Osteoblast (primary cell): Measurements from ENCODE around the gene CDK11A. TPM values are rescaled to one million over a fixed set of nuclear protein-coding genes. Genes with fewer than 3 reads are reported as not detected.

Experiments
- DNase-seq: peaks from one replicate; pipeline ENCODE4 v3.0.0; 2011; ENCODE audit warnings: low spot score, mixed read lengths; ENCODE audit not compliant: insufficient read length; ENCODE audit errors: missing footprints
- H2AFZ ChIP-seq: 2 replicates; pipeline ENCODE4 v1.6.0; 2011; ENCODE audit warnings: mild to moderate bottlenecking, low read length
- H3K27ac ChIP-seq: 2 replicates; pipeline ENCODE4 v1.5.1; 2011; ENCODE audit warnings: mild to moderate bottlenecking, low read depth, low read length, moderate library complexity
- H3K27me3 ChIP-seq: 2 replicates; pipeline ENCODE4 v1.6.0; 2012; ENCODE audit warnings: mild to moderate bottlenecking, control low read depth, inconsistent platforms, low read length, moderate library complexity; ENCODE audit not compliant: insufficient read depth
- H3K36me3 ChIP-seq: 2 replicates; pipeline ENCODE4 v1.5.1; 2011; ENCODE audit warnings: mild to moderate bottlenecking, low read length, control low read depth, moderate library complexity; ENCODE audit not compliant: insufficient read depth
- H3K4me1 ChIP-seq: 2 replicates; pipeline ENCODE4 v1.5.1; 2011; ENCODE audit warnings: mild to moderate bottlenecking, low read length, control low read depth, moderate library complexity; ENCODE audit not compliant: insufficient read depth
- H3K4me2 ChIP-seq: 2 replicates; pipeline ENCODE4 v1.6.0; 2011; ENCODE audit warnings: mild to moderate bottlenecking, low read length; ENCODE audit not compliant: insufficient read depth
- H3K4me3 ChIP-seq: fragments of 200-600 bp; sonication (generic); 3 replicates; pipeline ENCODE4 v1.5.1; 2012; ENCODE audit warnings: mild to moderate bottlenecking, low read length, inconsistent platforms; ENCODE audit not compliant: insufficient read depth
- H3K79me2 ChIP-seq: 2 replicates; pipeline ENCODE4 v1.6.0; 2012; ENCODE audit warnings: mild to moderate bottlenecking, low read length, control low read depth, inconsistent platforms; ENCODE audit not compliant: insufficient read depth
- H3K9me3 ChIP-seq: 2 replicates; pipeline ENCODE4 v1.5.1; 2011; ENCODE audit warnings: low read depth, low read length, control low read depth
- H4K20me1 ChIP-seq: 2 replicates; pipeline ENCODE4 v1.6.0; 2012; ENCODE audit warnings: mild to moderate bottlenecking, low read length, control low read depth; ENCODE audit not compliant: insufficient read depth
- total RNA-seq: library from RNA; depleted of rRNA; stranded (reverse); fragments of >200 nt; gene quantifications from 2 replicates; pipeline ENCODE4 v1.2.3, GENCODE V29; 2012
- TF ChIP-seq, protein P1 (sequence below): IDR thresholded peaks from 2 replicates; pipeline ENCODE4 v1.5.1; 2011; ENCODE audit warnings: mild to moderate bottlenecking, low read depth, low read length, moderate library complexity; ENCODE audit errors: extremely low read depth

Gene CDK11A
- total RNA-seq, 1 donor, result 22.1 TPM

DNA sequence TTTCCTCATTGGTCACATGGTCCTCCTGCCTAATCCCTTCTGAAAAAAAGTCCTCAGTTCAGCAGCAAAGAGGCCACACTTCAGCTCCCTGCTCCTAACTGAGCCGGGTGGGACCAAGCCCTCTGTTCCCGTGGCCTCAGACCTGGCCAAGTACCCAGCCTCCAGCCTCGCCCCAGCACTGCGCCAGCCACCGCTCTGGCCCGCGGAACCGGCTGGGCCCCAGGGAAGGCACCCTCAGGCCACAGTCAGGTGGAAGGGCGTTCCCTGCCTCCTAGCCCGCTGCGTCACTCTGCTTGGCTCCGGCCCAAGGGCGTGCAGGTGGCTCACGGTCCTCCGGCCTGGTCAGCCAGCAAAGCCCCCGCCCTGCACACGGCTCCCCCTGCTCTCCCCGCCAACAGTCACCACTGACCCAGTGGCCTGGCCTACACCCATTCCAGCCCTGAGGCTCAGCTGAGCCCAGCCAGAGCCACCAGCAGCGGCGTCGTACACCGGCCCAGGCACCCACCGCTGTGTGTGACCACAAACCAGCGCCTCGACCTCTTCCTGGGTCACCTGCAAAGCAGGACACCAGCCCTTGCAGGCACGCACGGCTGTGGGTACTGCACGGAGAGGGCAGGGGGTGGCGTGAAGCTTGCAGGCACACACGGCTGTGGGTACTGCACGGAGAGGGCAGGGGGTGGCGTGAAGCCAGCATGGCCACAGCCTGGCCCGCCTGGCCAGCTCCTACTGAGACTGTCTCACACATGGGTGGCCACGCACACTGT is 34.7 kb upstream of the CDK11A start:
- DNase-seq, result peak; percentile 46
- H3K27ac ChIP-seq, result no peak overlapping the region
- peaks cover 57% of the 10 kb centered on the region for H3K79me2 ChIP-seq
- no peaks in the 10 kb centered on the region for H3K9me3 ChIP-seq
- TF ChIP-seq, protein P1, sequence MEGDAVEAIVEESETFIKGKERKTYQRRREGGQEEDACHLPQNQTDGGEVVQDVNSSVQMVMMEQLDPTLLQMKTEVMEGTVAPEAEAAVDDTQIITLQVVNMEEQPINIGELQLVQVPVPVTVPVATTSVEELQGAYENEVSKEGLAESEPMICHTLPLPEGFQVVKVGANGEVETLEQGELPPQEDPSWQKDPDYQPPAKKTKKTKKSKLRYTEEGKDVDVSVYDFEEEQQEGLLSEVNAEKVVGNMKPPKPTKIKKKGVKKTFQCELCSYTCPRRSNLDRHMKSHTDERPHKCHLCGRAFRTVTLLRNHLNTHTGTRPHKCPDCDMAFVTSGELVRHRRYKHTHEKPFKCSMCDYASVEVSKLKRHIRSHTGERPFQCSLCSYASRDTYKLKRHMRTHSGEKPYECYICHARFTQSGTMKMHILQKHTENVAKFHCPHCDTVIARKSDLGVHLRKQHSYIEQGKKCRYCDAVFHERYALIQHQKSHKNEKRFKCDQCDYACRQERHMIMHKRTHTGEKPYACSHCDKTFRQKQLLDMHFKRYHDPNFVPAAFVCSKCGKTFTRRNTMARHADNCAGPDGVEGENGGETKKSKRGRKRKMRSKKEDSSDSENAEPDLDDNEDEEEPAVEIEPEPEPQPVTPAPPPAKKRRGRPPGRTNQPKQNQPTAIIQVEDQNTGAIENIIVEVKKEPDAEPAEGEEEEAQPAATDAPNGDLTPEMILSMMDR, result no peak
- H4K20me1 ChIP-seq, result peaks cover 13% of the 10 kb centered on the region
- H2AFZ ChIP-seq, result no peak overlapping the region
- peaks cover 35% of the 10 kb centered on the region for H3K36me3 ChIP-seq
- H3K4me1 ChIP-seq, result no peaks in the 10 kb centered on the region
- no peak overlapping the region for H3K4me3 ChIP-seq
- H3K4me2 ChIP-seq, result no peak overlapping the region
- no peaks in the 10 kb centered on the region for H3K27me3 ChIP-seq

DNA sequence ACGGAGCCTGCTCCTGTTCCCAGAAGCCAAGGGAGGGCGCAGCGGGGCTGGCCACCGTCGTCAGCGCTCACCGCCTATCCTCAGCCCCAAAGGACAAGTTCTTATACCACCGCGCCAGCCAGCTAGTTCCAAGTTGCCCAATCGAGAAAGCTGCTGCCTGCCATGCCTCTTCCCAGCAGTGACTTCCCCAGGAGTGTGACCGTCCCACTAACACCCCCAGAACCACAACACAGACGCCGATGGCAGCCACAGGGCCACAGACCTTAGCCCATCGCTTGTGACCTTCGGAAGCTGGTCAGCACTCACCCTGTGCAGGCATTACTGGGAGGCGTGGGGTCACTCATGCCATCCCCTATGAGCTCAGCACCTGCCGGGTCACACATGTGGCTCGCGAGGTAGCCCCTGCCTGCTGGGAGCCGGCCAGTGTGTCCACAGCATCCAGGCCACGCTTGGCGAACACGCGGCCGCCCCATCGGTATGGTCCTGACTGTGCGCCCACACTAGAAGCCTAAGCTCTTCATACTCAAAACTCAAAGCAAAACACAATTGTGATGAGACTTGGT is 34.0 kb upstream of the CDK11A start:
- Histone ChIP-seq H4K20me1 (peaks cover 13% of the 10 kb centered on the region), H3K79me2 (peaks cover 53% of the 10 kb centered on the region), H3K4me1 (no peaks in the 10 kb centered on the region), H2AFZ (no peak overlapping the region), H3K4me2 (no peak overlapping the region), H3K4me3 (no peak overlapping the region), H3K9me3 (no peaks in the 10 kb centered on the region), H3K27me3 (no peaks in the 10 kb centered on the region), H3K36me3 (peaks cover 41% of the 10 kb centered on the region), H3K27ac (no peak overlapping the region)
- TF ChIP-seq, protein P1, result no peak
- DNase-seq, result peak; percentile 66

- H3K4me2 ChIP-seq, result no peak overlapping the region
- no peaks in the 10 kb centered on the region for H3K9me3 ChIP-seq
- TF ChIP-seq, protein P1, result no peak
- no peaks in the 10 kb centered on the region for H3K4me1 ChIP-seq
- H3K4me3 ChIP-seq, result no peak overlapping the region
- peak; percentile 22 for DNase-seq
- peaks cover 41% of the 10 kb centered on the region for H3K36me3 ChIP-seq
- no peaks in the 10 kb centered on the region for H3K27me3 ChIP-seq
- no peak overlapping the region for H3K27ac ChIP-seq
- peaks cover 47% of the 10 kb centered on the region for H3K79me2 ChIP-seq
- H4K20me1 ChIP-seq, result peaks cover 10% of the 10 kb centered on the region
- no peak overlapping the region for H2AFZ ChIP-seq
Measured at GRCh38 chr1:1757422-1758058, 33.4 kb upstream of the CDK11A start.
